GM12878 (cell line): ENCODE data around the gene MICAL3. TPM values are rescaled to one million over a fixed set of nuclear protein-coding genes. Genes with fewer than 3 reads are reported as not detected.

ENCODE experiments used
- ATAC-seq: fragments of 200-7000 bp; cut with Tn5 transposase; 3 replicates; pipeline ENCODE4 v1.9.1; 2020; ENCODE audit warnings: mild to moderate bottlenecking, moderate library complexity
- BruUV-seq: library from RNA; stranded (reverse); fragments of 400-500 nt; replicated peaks from 2 replicates; lab custom pipeline; 2021; lab: Mats Ljungman, UMichigan
- CTCF ChIA-PET: fragments of 300-600 bp; sonication (Branson Sonifier 250); formaldehyde crosslinking; extraction: SDS; loops from one replicate; lab custom pipeline; 2021; ENCODE audit warnings: inconsistent platforms; lab: Yijun Ruan, JAX
- POLR2A ChIA-PET: fragments of 350-600 bp; formaldehyde crosslinking; extraction: SDS; loops from one replicate; lab custom pipeline; 2021; ENCODE audit warnings: inconsistent platforms; lab: Charles Lee
- RAD21 ChIA-PET: fragments of 300-600 bp; sonication (Branson Sonifier 250); formaldehyde crosslinking; loops from one replicate; lab custom pipeline; 2023; ENCODE audit warnings: antibody characterized with exemption; ENCODE audit not compliant: unreplicated experiment; lab: Charles Lee
- SMC1A ChIA-PET: fragments of 300-600 bp; sonication (Branson Sonifier 250); formaldehyde crosslinking; loops from one replicate; lab custom pipeline; 2023; ENCODE audit not compliant: unreplicated experiment, uncharacterized antibody; lab: Charles Lee
- DNase-seq: peaks from one replicate; pipeline ENCODE4 v3.0.0-alpha.2; 2011; ENCODE audit warnings: low read depth, low spot score
- FAIRE-seq: peaks from 3 replicates; lab custom pipeline; 2011; peaks lifted over from hg19 to GRCh38; lab: Jason Lieb, UNC
- H2AFZ ChIP-seq: 2 replicates; pipeline ENCODE4 v1.6.0; 2011; ENCODE audit warnings: low read depth, low read length, control low read depth; ENCODE audit not compliant: control insufficient read depth
- H3K27ac ChIP-seq: 2 replicates; pipeline ENCODE4 v1.5.1; 2011; ENCODE audit warnings: control low read depth; ENCODE audit not compliant: control insufficient read depth, insufficient read depth
- H3K27me3 ChIP-seq, 2 experiments: replicated peaks in 1 of 2; 2 replicates each; pipeline versions ENCODE4 v1.6.0 to v1.6.1; 2011; ENCODE audit warnings: low read length in 1 of 2; ENCODE audit not compliant: control insufficient read depth in 2 of 2, insufficient read depth in 2 of 2
- H3K36me3 ChIP-seq, 2 experiments: 2 replicates each; pipeline ENCODE4 v1.5.1; 2011; ENCODE audit warnings: low read length in 1 of 2; ENCODE audit not compliant: control insufficient read depth in 2 of 2, insufficient read depth in 2 of 2
- H3K4me1 ChIP-seq: 2 replicates; pipeline ENCODE4 v1.6.1; 2011; ENCODE audit warnings: mild to moderate bottlenecking, low read length, moderate library complexity, mixed read lengths; ENCODE audit not compliant: control insufficient read depth, insufficient read depth
- H3K4me2 ChIP-seq: 2 replicates; pipeline ENCODE4 v1.6.0; 2011; ENCODE audit warnings: control low read depth; ENCODE audit not compliant: control insufficient read depth, insufficient read depth
- H3K4me3 ChIP-seq: fragments of 200-600 bp; sonication (generic); 2 replicates; pipeline ENCODE4 v1.5.1; 2016
- H3K79me2 ChIP-seq: 2 replicates; pipeline ENCODE4 v1.6.0; 2011; ENCODE audit warnings: low read length; ENCODE audit not compliant: control insufficient read depth, insufficient read depth
- H3K9ac ChIP-seq: 2 replicates; pipeline ENCODE4 v1.8.0; 2011; ENCODE audit warnings: low read length, control low read depth, mixed read lengths; ENCODE audit not compliant: control insufficient read depth, insufficient read depth
- H3K9me3 ChIP-seq: replicated peaks from 3 replicates; pipeline ENCODE4 v1.5.1; 2011; ENCODE audit warnings: mild to moderate bottlenecking, low read length; ENCODE audit not compliant: control insufficient read depth, insufficient read depth
- H4K20me1 ChIP-seq: 2 replicates; pipeline ENCODE4 v1.6.0; 2011; ENCODE audit not compliant: control insufficient read depth, insufficient read depth
- BHLHE40 ChIP-seq, 2 experiments: fragments of 450-650 bp in 1 of 2; IDR thresholded peaks; 2 replicates each; pipeline ENCODE4 v1.6.1; 2011 to 2017; ENCODE audit warnings: low read depth in 2 of 2, borderline replicate concordance in 1 of 2, improper control_type of control experiment in 1 of 2, low read length in 1 of 2, mild to moderate bottlenecking in 1 of 2
- CEBPZ ChIP-seq: fragments of 150-350 bp; IDR thresholded peaks from 2 replicates; pipeline ENCODE4 v1.6.1; 2016; ENCODE audit warnings: low read depth, low read length
- HCFC1 ChIP-seq: fragments of 150-350 bp; IDR thresholded peaks from 2 replicates; pipeline ENCODE4 v1.6.1; 2014; ENCODE audit warnings: low read length
- MTA3 ChIP-seq: IDR thresholded peaks from 2 replicates; pipeline ENCODE4 v1.6.1; 2012; ENCODE audit warnings: low read length, inconsistent platforms, borderline replicate concordance
- RELA ChIP-seq: fragments of 450-650 bp; IDR thresholded peaks from 2 replicates; pipeline ENCODE4 v1.8.0; 2014; ENCODE audit warnings: borderline replicate concordance; ENCODE audit not compliant: partially characterized antibody
- TBL1XR1 ChIP-seq: IDR thresholded peaks from 2 replicates; pipeline ENCODE4 v1.6.1; 2012; ENCODE audit warnings: low read depth, low read length, improper control_type of control experiment
- ZNF24 ChIP-seq: fragments of 450-650 bp; IDR thresholded peaks from 2 replicates; pipeline ENCODE4 v1.6.1; 2017; ENCODE audit warnings: antibody characterized with exemption, mild to moderate bottlenecking
- ZNF274 ChIP-seq: IDR thresholded peaks from one replicate; pipeline ENCODE4 v1.8.0; 2011; ENCODE audit not compliant: insufficient read length, insufficient read depth
- WGBS: methylation state at CpG from one replicate; pipeline ENCODE4 v1.1.6; 2016; ENCODE audit warnings: low lambda C conversion rate; ENCODE audit not compliant: insufficient replicate concordance, insufficient coverage; ENCODE audit errors: missing lambda C conversion rate; 5-methylcytosine and 5-hydroxymethylcytosine counted together
- in situ Hi-C: fragments of 300-500 bp; cut with MboI; formaldehyde crosslinking; loops from 9 replicates; pipeline ENCODE4 v1.14.3; 2018; ENCODE audit warnings: mixed read lengths
- intact Hi-C: fragments of 100-400 bp; cut with micrococcal nuclease; formaldehyde crosslinking; loops from one replicate; pipeline ENCODE4 v1.14.2; 2022; ENCODE audit not compliant: unreplicated experiment
- polyA plus RNA-seq, 11 experiments: library from polyadenylated mRNA; depleted of rRNA in 4 of 11; unstranded in 6 of 11; stranded (reverse) in 5 of 11; fragments of >200 nt; fragmentation: Nextera tagmentation in 4 of 11; fragmentation: Illumina TruSeq in 1 of 11; extraction: Ambion mirVana in 4 of 11; extraction: Trizol in 1 of 11; gene quantifications; 1 replicate in 1 of 11; 2 replicates in 10 of 11; pipeline versions ENCODE4 v1.2.1 to v1.2.3, GENCODE V29; 2011 to 2016; ENCODE audit warnings: inconsistent platforms in 2 of 11, missing spikeins in 2 of 11, low read depth in 1 of 11
- total RNA-seq, 4 experiments: library from RNA; depleted of rRNA in 3 of 4; stranded (reverse); fragments of >200 nt in 3 of 4; fragmentation: Illumina TruSeq in 1 of 4; extraction: Trizol in 1 of 4; gene quantifications; 2 replicates each; pipeline versions ENCODE4 v1.2.1 to v1.2.3, GENCODE V29; 2013 to 2021

MICAL3 gene
- total and polyA plus RNA-seq, 10 of the 15 experiments (the other 5 are each of a cell fraction or from before 2014, with no cell fraction given), result 2.6 to 92.2 (median 24.0) TPM

DNA sequence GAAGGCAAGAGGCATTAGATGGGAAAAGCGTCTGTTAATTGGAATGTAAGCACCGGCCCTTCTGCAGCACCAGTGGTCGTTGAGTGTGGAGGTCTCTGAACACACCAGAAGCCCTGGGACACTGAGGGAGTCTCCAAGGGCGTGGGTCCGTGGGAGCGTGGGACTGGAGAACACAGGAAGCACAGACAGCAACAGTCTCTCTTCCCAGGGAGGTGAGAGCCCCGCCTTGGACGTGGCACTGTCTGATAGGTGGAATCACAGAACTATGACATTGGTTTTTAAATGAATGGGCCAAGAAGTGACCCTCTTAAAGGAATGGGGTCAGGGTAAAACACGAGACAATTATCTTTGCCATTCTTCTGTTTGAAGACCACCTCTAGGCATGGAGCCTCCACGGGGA lies 221.9 kb downstream of the MICAL3 start:
- Histone ChIP-seq H3K27ac (peak overlapping the region; percentile 100), H3K79me2 (peaks cover 11% of the 10 kb centered on the region), H3K27me3 (no peaks in the 10 kb centered on the region), H3K4me2 (no peak overlapping the region), H2AFZ (no peak overlapping the region), H3K4me3 (no peak overlapping the region), H3K9ac (no peak overlapping the region), H4K20me1 (no peaks in the 10 kb centered on the region), H3K36me3 (peaks cover 7 to 8% of the 10 kb centered on the region in 2 experiments; a peak in 3 of 4 replicates), H3K4me1 (peaks cover 46% of the 10 kb centered on the region), H3K9me3 (no peaks in the 10 kb centered on the region; the same call in 2 of the 3 replicates)
- intact Hi-C loops, result no loop called here
- RAD21 ChIA-PET, result interaction anchor here (1.1 to 8.8 kb wide), 3 partner anchors 24 to 274 kb away, joined by 3 to 77 read pairs (median 3); no protein-coding TSS in a partner anchor
- no TSS peak for BruUV-seq
- CTCF ChIA-PET, result interaction anchor here (1.0 to 7.9 kb wide), 4 partner anchors 10 to 274 kb away, joined by 3 to 70 read pairs (median 14); partner anchors contain the start of gene BID
- DNase-seq (no peak), FAIRE-seq (no peak), ATAC-seq (no peak)
- WGBS, result 88% methylated on average over 10 of the region's 10 CpGs
- SMC1A ChIA-PET, result interaction anchor here (1.0 to 2.2 kb wide), 3 partner anchors 18 to 274 kb away, joined by 3 to 9 read pairs (median 9); no protein-coding TSS in a partner anchor
- in situ Hi-C loops, result loop anchor here (10.0 kb wide), 1 partner anchor 58 kb away; no protein-coding TSS in a partner anchor
- POLR2A ChIA-PET, result interaction anchor here (8.5 kb wide), 1 partner anchor 23 kb away, joined by 85 read pairs; no protein-coding TSS in a partner anchor
- TF ChIP-seq RELA (no peak), ZNF274 (no peak), HCFC1 (no peak), ZNF24 (no peak), BHLHE40 (IDR thresholded peaks at IDR 0.05; ENCODE audit: borderline replicate concordance in 1 of 2, low read depth in 2 of 2, low read length in 1 of 2) (no peak), MTA3 (no peak), TBL1XR1 (no peak), CEBPZ (no peak)
